ENCODE data around the gene ARPC2.

GRCh38 chr2:218267259-218267658 is 50.3 kb downstream of the ARPC2 start:
- TF ChIP-seq ZNF274 (CRISPR knock-in tag; IDR thresholded peaks at IDR 0.05) (no peak), RNF219 (CRISPR knock-in tag; IDR thresholded peaks at IDR 0.05) (no peak), ZNF292 (CRISPR knock-in tag; IDR thresholded peaks at IDR 0.05; ENCODE audit: borderline replicate concordance, low read depth) (no peak), POLR2AphosphoS5 (IDR thresholded peaks at IDR 0.05; ENCODE audit: low read depth, low read length) (no peak), ZNF749 (CRISPR knock-in tag; IDR thresholded peaks at IDR 0.05; ENCODE audit: borderline replicate concordance) (no peak), ZNF30 (CRISPR knock-in tag; IDR thresholded peaks at IDR 0.05) (no peak), THAP11 (CRISPR knock-in tag; IDR thresholded peaks at IDR 0.05) (no peak), JUND (CRISPR knock-in tag; IDR thresholded peaks at IDR 0.05) (no peak)
